NCI-H128 (cell line): ENCODE measurements around the gene RPLP2.

Experiments
- DNase-seq: peaks from one replicate; lab custom pipeline; 2025; ENCODE audit not compliant: unreplicated experiment; lab: John Stamatoyannopoulos, UW

RPLP2 gene

GRCh38 chr11:862081-862661 lies 52.4 kb downstream of the RPLP2 start:
- no peak for DNase-seq
